Activated CD8-positive, alpha-beta T cell treated with anti-CD3 and anti-CD28 coated beads for 36 hours (primary cell): Measurements from ENCODE around the gene KCNK15. TPM values are rescaled to one million over a fixed set of nuclear protein-coding genes. Genes with fewer than 3 reads are reported as not detected.

Source experiments
- ATAC-seq: fragments of 200-7000 bp; cut with Tn5 transposase; one replicate; pipeline ENCODE4 v1.10.0; 2021; ENCODE audit warnings: mild to moderate bottlenecking, moderate library complexity
- CTCF ChIA-PET: fragments of 350-600 bp; sonication (Branson Sonifier 250); formaldehyde crosslinking; loops from one replicate; lab custom pipeline; 2021; ENCODE audit warnings: antibody characterized with exemption; lab: Charles Lee
- POLR2A ChIA-PET: fragments of 350-600 bp; sonication (Branson Sonifier 250); formaldehyde crosslinking; loops from one replicate; lab custom pipeline; 2021; ENCODE audit warnings: antibody characterized with exemption; lab: Charles Lee
- DNase-seq: peaks from one replicate; pipeline ENCODE4 v3.0.0-alpha.2; 2020
- H3K27ac Mint-ChIP-seq: one replicate; pipeline ENCODE4 v1.8.0; 2021; ENCODE audit warnings: mild to moderate bottlenecking, mixed read lengths
- H3K27me3 Mint-ChIP-seq: one replicate; pipeline ENCODE4 v1.8.0; 2021; ENCODE audit warnings: mixed read lengths
- H3K36me3 Mint-ChIP-seq: one replicate; pipeline ENCODE4 v1.8.0; 2021; ENCODE audit warnings: low read depth, mixed read lengths
- H3K4me1 Mint-ChIP-seq: one replicate; pipeline ENCODE4 v1.8.0; 2021; ENCODE audit warnings: low read depth, mixed read lengths
- H3K4me3 Mint-ChIP-seq: one replicate; pipeline ENCODE4 v1.8.0; 2021; ENCODE audit warnings: mild to moderate bottlenecking, moderate library complexity, mixed read lengths
- H3K9me3 Mint-ChIP-seq: one replicate; pipeline ENCODE4 v1.8.0; 2021; ENCODE audit warnings: mixed read lengths
- intact Hi-C: fragments of 100-400 bp; cut with micrococcal nuclease; formaldehyde crosslinking; loops from one replicate; pipeline ENCODE4 v1.10.0; 2022
- total RNA-seq, 2 experiments: library from RNA; stranded (reverse); gene quantifications; one replicate each; pipeline ENCODE4 v1.2.3, GENCODE V29; 2021
- TF ChIP-seq, protein P1 (sequence below): fragments of 200-600 bp; IDR thresholded peaks from one replicate; pipeline ENCODE4 v1.8.0; 2022; ENCODE audit warnings: antibody characterized with exemption, mild to moderate bottlenecking

The KCNK15 gene
- total RNA-seq, 2 experiments from 2014 or later: 0.25 to 0.29 TPM

- H3K27ac Mint-ChIP-seq: no peak overlapping the region
- peak; percentile 78 for ATAC-seq
These were observed 12.2 kb upstream of the KCNK15 start for GRCh38 chr20:44733341-44734069.

GRCh38 chr20:44734938-44735337 is 10.7 kb upstream of the KCNK15 start:
- ATAC-seq: no peak

More at GRCh38 chr20:44733341-44734069, 12.2 kb upstream of the KCNK15 start:
- intact Hi-C loops: loop anchor here (2.0 kb wide), 1 partner anchor 49 kb away; no protein-coding TSS in a partner anchor
- ChIA-PET CTCF (interaction anchor here (0.7 to 5.8 kb wide), 18 partner anchors 10 to 518 kb away, joined by 3 to 118 read pairs (median 4); no protein-coding TSS in a partner anchor), POLR2A (interaction anchor here (1.5 kb wide), 1 partner anchor 49 kb away, joined by 7 read pairs; no protein-coding TSS in a partner anchor)
- H3K9me3 Mint-ChIP-seq: peaks cover 4% of the 10 kb centered on the region
- H3K36me3 Mint-ChIP-seq: no peaks in the 10 kb centered on the region
- DNase-seq: peak; percentile 77
- peaks cover 25% of the 10 kb centered on the region for H3K4me1 Mint-ChIP-seq
- H3K27me3 Mint-ChIP-seq: no peaks in the 10 kb centered on the region
- H3K4me3 Mint-ChIP-seq: no peak overlapping the region
- TF ChIP-seq, protein P1, sequence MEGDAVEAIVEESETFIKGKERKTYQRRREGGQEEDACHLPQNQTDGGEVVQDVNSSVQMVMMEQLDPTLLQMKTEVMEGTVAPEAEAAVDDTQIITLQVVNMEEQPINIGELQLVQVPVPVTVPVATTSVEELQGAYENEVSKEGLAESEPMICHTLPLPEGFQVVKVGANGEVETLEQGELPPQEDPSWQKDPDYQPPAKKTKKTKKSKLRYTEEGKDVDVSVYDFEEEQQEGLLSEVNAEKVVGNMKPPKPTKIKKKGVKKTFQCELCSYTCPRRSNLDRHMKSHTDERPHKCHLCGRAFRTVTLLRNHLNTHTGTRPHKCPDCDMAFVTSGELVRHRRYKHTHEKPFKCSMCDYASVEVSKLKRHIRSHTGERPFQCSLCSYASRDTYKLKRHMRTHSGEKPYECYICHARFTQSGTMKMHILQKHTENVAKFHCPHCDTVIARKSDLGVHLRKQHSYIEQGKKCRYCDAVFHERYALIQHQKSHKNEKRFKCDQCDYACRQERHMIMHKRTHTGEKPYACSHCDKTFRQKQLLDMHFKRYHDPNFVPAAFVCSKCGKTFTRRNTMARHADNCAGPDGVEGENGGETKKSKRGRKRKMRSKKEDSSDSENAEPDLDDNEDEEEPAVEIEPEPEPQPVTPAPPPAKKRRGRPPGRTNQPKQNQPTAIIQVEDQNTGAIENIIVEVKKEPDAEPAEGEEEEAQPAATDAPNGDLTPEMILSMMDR: peak; percentile 81

GRCh38 chr20:44735816-44736169 is 9.9 kb upstream of the KCNK15 start:
- intact Hi-C loops: no loop called here
- POLR2A ChIA-PET: no interaction called here
- H3K4me3 Mint-ChIP-seq: peak overlapping the region; percentile 51
- H3K9me3 Mint-ChIP-seq: peaks cover 4% of the 10 kb centered on the region
- ATAC-seq (no peak), DNase-seq (no peak)
- TF ChIP-seq, protein P1: no peak
- H3K36me3 Mint-ChIP-seq: no peaks in the 10 kb centered on the region
- H3K27me3 Mint-ChIP-seq: no peaks in the 10 kb centered on the region
- H3K4me1 Mint-ChIP-seq: peaks cover 25% of the 10 kb centered on the region
- CTCF ChIA-PET: interaction anchor here (1.3 to 5.8 kb wide), 3 partner anchors 11 to 131 kb away, joined by 4 to 118 read pairs (median 10); no protein-coding TSS in a partner anchor
- H3K27ac Mint-ChIP-seq: no peak overlapping the region

More at GRCh38 chr20:44734938-44735337, 10.7 kb upstream of the KCNK15 start:
- intact Hi-C loops: no loop called here
- peaks cover 25% of the 10 kb centered on the region for H3K4me1 Mint-ChIP-seq
- H3K27me3 Mint-ChIP-seq: no peaks in the 10 kb centered on the region
- POLR2A ChIA-PET: no interaction called here
- no peak overlapping the region for H3K4me3 Mint-ChIP-seq
- no peaks in the 10 kb centered on the region for H3K36me3 Mint-ChIP-seq
- CTCF ChIA-PET: interaction anchor here (1.3 to 5.8 kb wide), 3 partner anchors 12 to 132 kb away, joined by 4 to 118 read pairs (median 10); no protein-coding TSS in a partner anchor
- TF ChIP-seq, protein P1: no peak
- no peak for DNase-seq
- H3K9me3 Mint-ChIP-seq: peaks cover 4% of the 10 kb centered on the region
- no peak overlapping the region for H3K27ac Mint-ChIP-seq

DNA sequence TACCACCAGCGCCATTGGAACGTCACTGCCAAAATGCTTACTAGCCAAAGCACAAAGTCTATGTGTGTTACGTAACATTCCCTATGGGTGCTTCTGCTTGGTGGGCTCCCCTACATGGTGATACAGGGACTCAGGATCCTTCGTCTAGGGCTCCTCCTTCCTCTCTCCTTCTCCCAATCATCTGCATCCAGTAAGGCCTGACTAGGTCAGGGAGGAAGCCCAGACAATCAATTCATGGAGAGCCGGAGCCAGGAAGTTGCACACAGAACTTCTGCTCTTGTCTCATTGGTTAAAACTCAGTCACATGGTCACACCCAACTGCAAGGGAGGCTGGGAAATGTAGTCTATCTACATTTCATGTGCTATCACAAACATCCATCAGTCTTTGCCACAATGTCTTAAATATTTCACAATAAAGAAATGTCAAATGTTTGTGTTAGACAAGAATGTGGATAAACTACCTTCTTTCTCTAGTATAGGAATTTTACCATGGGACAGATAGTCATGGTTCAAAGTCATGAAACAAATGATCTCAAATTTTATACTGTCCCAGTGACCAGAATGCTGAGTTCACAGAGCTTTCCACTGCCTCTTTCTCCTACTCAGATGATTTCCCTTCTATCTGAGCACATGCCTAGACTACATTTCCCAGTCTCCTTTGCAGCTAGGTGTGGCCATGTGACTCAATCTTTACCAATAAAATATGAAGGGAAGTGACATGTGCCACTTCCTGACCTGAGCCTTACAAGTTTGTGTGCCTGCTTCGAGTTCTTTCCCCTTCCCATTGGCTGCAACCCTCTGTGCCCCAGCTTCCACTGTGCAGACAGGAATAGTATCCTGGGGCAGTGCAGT is 9.3 kb upstream of the KCNK15 start:
- no peaks in the 10 kb centered on the region for H3K27me3 Mint-ChIP-seq
- peak overlapping the region; percentile 43 for H3K27ac Mint-ChIP-seq
- DNase-seq (peak; percentile 50), ATAC-seq (peak; percentile 71)
- intact Hi-C loops: no loop called here
- H3K9me3 Mint-ChIP-seq: peaks cover 4% of the 10 kb centered on the region
- ChIA-PET POLR2A (no interaction called here), CTCF (interaction anchor here (0.6 to 9.5 kb wide), 4 partner anchors 10 to 558 kb away, joined by 4 to 57 read pairs (median 7); no protein-coding TSS in a partner anchor)
- H3K4me3 Mint-ChIP-seq: peak overlapping the region; percentile 51
- H3K4me1 Mint-ChIP-seq: peaks cover 25% of the 10 kb centered on the region
- TF ChIP-seq, protein P1: no peak
- no peaks in the 10 kb centered on the region for H3K36me3 Mint-ChIP-seq
